Heart right ventricle (tissue), 16 donors: ENCODE data around the gene EIPR1. TPM values are rescaled to one million over a fixed set of nuclear protein-coding genes. Genes with fewer than 3 reads are reported as not detected.
A peak's percentile ranks its signal among the peaks of the same experiment; 100 is the strongest.

Source experiments
- ATAC-seq, 8 donors: fragments of 200-7000 bp; cut with Tn5 transposase; one replicate each; pipeline ENCODE4 v1.9.1; 2020; ENCODE audit warnings: mild to moderate bottlenecking in 8 of 8, moderate library complexity in 8 of 8, moderate number of reproducible peaks in 1 of 8
- DNase-seq, 2 donors: peaks; one replicate each; pipeline ENCODE4 v3.0.0-alpha.2; 2020
- H3K27ac ChIP-seq, 10 donors: fragments of 200-600 bp; sonication (generic) in 2 of 10; one replicate each; pipeline versions ENCODE4 v1.5.0 to v1.8.0; 2020 to 2022; ENCODE audit warnings: mild to moderate bottlenecking in 3 of 10
- H3K27me3 ChIP-seq, 7 donors: fragments of 200-600 bp; one replicate each; pipeline ENCODE4 v1.8.0; 2021 to 2022; ENCODE audit warnings: mild to moderate bottlenecking in 2 of 7
- H3K36me3 ChIP-seq, 9 donors: fragments of 200-600 bp; sonication (generic) in 1 of 9; one replicate each; pipeline versions ENCODE4 v1.5.0 to v1.8.0; 2020 to 2022; ENCODE audit warnings: mild to moderate bottlenecking in 2 of 9
- H3K4me1 ChIP-seq, 9 donors: fragments of 200-600 bp; sonication (generic) in 1 of 9; one replicate each; pipeline versions ENCODE4 v1.5.0 to v1.8.0; 2020 to 2022; ENCODE audit warnings: mild to moderate bottlenecking in 4 of 9
- H3K4me3 ChIP-seq, 10 donors: fragments of 200-600 bp; sonication (generic) in 2 of 10; one replicate each; pipeline versions ENCODE4 v1.5.0 to v1.8.0; 2020 to 2022; ENCODE audit warnings: mild to moderate bottlenecking in 7 of 10, moderate library complexity in 2 of 10
- H3K9me3 ChIP-seq, 11 donors: fragments of 200-600 bp in 10 of 11; sonication (generic) in 2 of 11; one replicate each; pipeline versions ENCODE4 v1.5.0 to v1.8.0; 2013 to 2022; ENCODE audit warnings: mild to moderate bottlenecking in 2 of 11, control low read depth in 1 of 11, moderate library complexity in 1 of 11
- WGBS, 2 donors: extraction: QIAGEN DNeasy Blood & Tissue Kit; methylation state at CpG; one replicate each; pipeline ENCODE4 v1.1.7; 2013; ENCODE audit warnings: inconsistent platforms in 1 of 2; 5-methylcytosine and 5-hydroxymethylcytosine counted together
- intact Hi-C, 10 donors: fragments of 100-400 bp; cut with DNase I; formaldehyde crosslinking; loops; one replicate each; pipeline versions ENCODE4 v1.11.1 to v1.14.2; 2022
- polyA plus RNA-seq, 2 donors: library from polyadenylated mRNA; stranded (reverse); fragments of 200-250 nt; gene quantifications; one replicate each; pipeline ENCODE4 v1.2.3, GENCODE V29; 2013
- total RNA-seq, 10 donors: library from RNA; stranded (reverse); fragmentation: NEBNext Ultra II Directional in 3 of 10; extraction: Animal tissue kit (Norgen Biotek cat#: 25700) in 3 of 10; gene quantifications; one replicate each; pipeline versions ENCODE4 v1.2.1 to v1.2.4, GENCODE V29; 2021 to 2023
- TF ChIP-seq, protein P1 (sequence below), 9 donors: fragments of 200-600 bp; sonication (generic) in 2 of 9; IDR thresholded peaks; one replicate each; pipeline versions ENCODE4 v1.5.0 to v1.8.0; 2021 to 2022; ENCODE audit warnings: antibody characterized with exemption in 9 of 9, mild to moderate bottlenecking in 5 of 9, moderate library complexity in 1 of 9
- donor health status: Arrhythmogenic right ventricular cardiomyopathy.
- donor health status: ischemic (EF 13 %, LVEDD 7.1; RV severe dilation, severe dysfunction).
- donor health status: healthy with polysubstance abuse.
- donor health status: DM: no; HTN: yes; CAD: no.
- donor health status: DM: no; HTN: no; CAD: no.
- donor health status: ischemic (EF 25% LVEDD 6.9; RV normal size, moderate dysfunction).
- donor health status: ischemic (EF 25% LVEDD 5.7; RV mildly dilated, moderate dysfunction).
- donor health status: healthy.
- donor health status: DM: yes; HTN: yes; CAD: no.
- donor health status: Ischemic cardiomyopathy.
- donor health status: ischemic (EF 35%, LVEDD 5.7; RV mildly dilated, moderate dysfunction).
- donor health status: nonischemic (EF 11% LVEDD 7.7; RV severe dilation, severe dysfunction).
- donor health status: DM: yes; HTN: yes; CAD: no.
- donor health status: PGD.
- donor health status: ischemic (EF 29% LVEDD 5.4; RV normal size, mild dysfunction).
- donor health status: nonischemic (EF 23%, LVEDD 6.1; RV moderate dilation, normal function).

EIPR1 gene
- total and polyA plus RNA-seq, 12 donors: 6.8 to 22.3 (median 12.0) TPM

DNA sequence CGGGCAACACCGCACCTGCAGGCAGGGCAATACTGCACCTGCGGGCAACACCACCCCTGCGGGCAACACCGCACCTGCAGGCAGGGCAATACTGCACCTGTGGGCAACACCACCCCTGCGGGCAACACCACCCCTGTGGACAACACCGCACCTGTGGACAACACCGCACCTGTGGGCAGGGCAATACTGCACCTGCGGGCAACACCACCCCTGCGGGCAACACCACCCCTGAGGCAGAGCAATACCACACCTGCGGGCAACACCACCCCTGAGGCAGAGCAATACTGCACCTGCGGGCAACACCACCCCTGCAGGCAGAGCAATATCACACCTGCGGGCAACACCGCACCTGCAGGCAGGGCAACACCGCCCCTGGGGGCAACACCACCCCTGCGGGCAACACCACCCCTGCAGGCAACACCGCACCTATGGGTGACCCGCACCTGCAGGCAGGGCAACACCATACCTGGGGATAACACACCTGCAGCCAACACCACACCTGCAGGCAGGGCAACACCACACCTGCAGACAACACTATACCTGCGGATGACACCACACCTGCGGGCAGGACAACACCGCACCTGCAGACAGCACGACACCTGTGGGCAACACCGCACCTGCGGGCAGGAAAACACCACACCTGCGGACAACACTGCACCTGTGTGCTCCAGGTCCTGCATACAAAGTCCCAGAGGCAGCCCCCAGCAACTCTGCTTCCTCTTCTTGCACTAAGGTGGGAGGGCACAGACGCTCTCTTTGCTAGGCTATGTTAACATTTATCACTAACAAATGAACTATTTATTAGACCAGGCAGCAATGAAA, 57.7 kb downstream of the EIPR1 start:
- no peaks in the 10 kb centered on the region for H3K27me3 ChIP-seq

DNA sequence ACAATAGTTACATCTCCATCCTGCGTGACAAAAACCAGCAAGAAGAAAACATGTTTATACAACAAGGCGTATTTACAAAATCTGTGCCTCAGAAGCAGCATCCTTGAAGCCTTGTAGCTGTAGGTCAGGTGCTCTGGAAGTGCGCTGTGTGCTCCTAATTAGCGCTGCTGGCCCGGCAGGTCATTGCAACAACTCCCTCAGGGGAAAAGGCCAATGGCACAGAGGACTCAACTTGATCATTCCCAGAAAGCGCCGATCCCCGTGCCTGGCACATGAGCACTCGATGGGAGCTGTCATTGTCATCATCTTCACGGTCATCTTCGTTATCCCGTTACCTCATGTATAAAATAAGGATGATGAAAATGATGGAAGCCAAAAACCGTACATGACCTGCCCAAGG, 58.5 kb downstream of the EIPR1 start:
- H3K27me3 ChIP-seq: no peaks in the 10 kb centered on the region
- no peak overlapping the region for H3K27ac ChIP-seq
- intact Hi-C loops: no loop called here
- TF ChIP-seq, protein P1, sequence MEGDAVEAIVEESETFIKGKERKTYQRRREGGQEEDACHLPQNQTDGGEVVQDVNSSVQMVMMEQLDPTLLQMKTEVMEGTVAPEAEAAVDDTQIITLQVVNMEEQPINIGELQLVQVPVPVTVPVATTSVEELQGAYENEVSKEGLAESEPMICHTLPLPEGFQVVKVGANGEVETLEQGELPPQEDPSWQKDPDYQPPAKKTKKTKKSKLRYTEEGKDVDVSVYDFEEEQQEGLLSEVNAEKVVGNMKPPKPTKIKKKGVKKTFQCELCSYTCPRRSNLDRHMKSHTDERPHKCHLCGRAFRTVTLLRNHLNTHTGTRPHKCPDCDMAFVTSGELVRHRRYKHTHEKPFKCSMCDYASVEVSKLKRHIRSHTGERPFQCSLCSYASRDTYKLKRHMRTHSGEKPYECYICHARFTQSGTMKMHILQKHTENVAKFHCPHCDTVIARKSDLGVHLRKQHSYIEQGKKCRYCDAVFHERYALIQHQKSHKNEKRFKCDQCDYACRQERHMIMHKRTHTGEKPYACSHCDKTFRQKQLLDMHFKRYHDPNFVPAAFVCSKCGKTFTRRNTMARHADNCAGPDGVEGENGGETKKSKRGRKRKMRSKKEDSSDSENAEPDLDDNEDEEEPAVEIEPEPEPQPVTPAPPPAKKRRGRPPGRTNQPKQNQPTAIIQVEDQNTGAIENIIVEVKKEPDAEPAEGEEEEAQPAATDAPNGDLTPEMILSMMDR (IDR thresholded peaks at IDR 0.05): no peak
- no peak overlapping the region for H3K4me3 ChIP-seq
- peaks cover 0 to under 1% (median 0%) of the 10 kb centered on the region in 9 donors for H3K4me1 ChIP-seq
- 88 to 97% methylated on average over 13 of the region's 13 CpGs for WGBS, 2 donors
- H3K36me3 ChIP-seq: peaks cover 0 to 25% (median 0%) of the 10 kb centered on the region in 9 donors
- H3K9me3 ChIP-seq: no peaks in the 10 kb centered on the region
- no peak for ATAC-seq
- DNase-seq: no peak

More for the DNA sequence above, 57.7 kb downstream of the EIPR1 start:
- no peak overlapping the region for H3K27ac ChIP-seq
- TF ChIP-seq, protein P1 (IDR thresholded peaks at IDR 0.05): no peak
- H3K4me1 ChIP-seq: no peaks in the 10 kb centered on the region
- intact Hi-C loops: no loop called here
- ATAC-seq (peak in 1 of 8 donors; percentile 29), DNase-seq (no peak)
- 97 to 98% methylated on average over 24 to 26 of the region's 26 CpGs for WGBS, 2 donors
- peaks cover 0 to 27% (median 0%) of the 10 kb centered on the region in 9 donors for H3K36me3 ChIP-seq
- no peak overlapping the region for H3K4me3 ChIP-seq
- H3K9me3 ChIP-seq: no peaks in the 10 kb centered on the region

DNA sequence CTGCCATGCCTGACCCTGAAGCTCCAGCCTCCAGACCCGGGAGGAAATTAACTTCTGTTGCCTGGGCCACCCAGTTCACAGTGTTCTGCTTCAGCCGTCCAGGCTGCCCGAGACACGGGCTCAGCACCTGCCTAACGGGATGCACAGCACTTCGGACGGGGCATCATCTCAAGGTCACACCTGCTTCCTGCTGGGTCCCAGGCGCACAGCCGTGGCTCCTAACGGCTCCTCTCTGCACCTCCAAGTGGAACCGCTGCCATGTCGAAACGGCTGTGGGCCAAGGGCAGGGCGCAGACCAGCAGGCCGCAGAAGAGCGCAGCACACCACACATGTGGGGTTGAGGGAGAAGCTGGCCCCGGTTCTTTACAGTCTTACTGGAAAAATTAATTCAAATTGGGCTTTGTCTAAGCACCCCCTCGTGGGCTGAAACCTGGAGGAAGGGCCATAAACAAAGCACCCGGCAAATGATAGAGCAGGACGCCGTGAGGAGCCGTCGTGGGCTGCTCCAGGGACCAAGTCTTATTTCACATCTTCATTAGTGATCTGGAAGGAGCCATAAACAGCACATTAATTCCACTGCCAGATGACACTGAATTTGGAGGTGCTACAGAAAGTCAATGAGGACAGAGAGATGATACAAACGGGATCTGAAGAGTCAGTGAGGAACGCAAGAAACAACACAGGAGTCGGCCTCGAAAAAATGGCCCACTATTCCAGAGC, 59.6 kb downstream of the EIPR1 start:
- Histone ChIP-seq H3K9me3 (no peaks in the 10 kb centered on the region), H3K27ac (no peak overlapping the region), H3K4me1 (peaks cover 0 to 4% (median 0%) of the 10 kb centered on the region in 9 donors), H3K36me3 (peaks cover 0 to 25% (median 0%) of the 10 kb centered on the region in 9 donors), H3K4me3 (no peak overlapping the region), H3K27me3 (no peaks in the 10 kb centered on the region)
- intact Hi-C loops: no loop called here
- TF ChIP-seq, protein P1 (IDR thresholded peaks at IDR 0.05): no peak
- 91 to 95% methylated on average over 27 of the region's 27 CpGs for WGBS, 2 donors
- ATAC-seq: no peak
- no peak for DNase-seq

DNA sequence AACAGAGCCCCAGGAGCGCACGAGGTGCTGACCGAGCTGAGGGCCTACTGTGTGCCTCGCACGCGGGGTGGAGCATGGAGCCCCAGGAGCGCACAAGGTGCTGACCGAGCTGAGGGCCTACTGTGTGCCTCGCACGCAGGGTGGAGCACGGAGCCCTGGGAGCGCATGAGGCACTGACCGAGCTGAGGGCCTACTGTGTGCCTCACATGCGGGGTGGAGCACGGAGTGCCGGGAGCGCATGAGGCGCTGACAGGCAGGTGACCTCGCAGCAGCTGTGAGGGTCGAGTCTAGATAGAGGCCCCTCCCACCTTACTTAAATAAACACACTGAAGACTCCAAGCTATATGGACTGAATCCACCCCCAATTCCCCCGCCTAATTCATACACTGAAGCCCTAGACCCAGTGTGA, 60.3 kb downstream of the EIPR1 start:
- peaks cover 0 to 4% (median 0%) of the 10 kb centered on the region in 9 donors for H3K4me1 ChIP-seq
- 89 to 94% methylated on average over 21 of the region's 21 CpGs for WGBS, 2 donors
- intact Hi-C loops: no loop called here
- ATAC-seq (no peak), DNase-seq (no peak)
- no peak overlapping the region for H3K4me3 ChIP-seq
- H3K9me3 ChIP-seq: no peaks in the 10 kb centered on the region
- H3K27ac ChIP-seq: no peak overlapping the region
- H3K36me3 ChIP-seq: peaks cover 0 to 21% (median 0%) of the 10 kb centered on the region in 9 donors
- H3K27me3 ChIP-seq: no peaks in the 10 kb centered on the region
- TF ChIP-seq, protein P1 (IDR thresholded peaks at IDR 0.05): no peak
